HepG2 (cell line): ENCODE results near the gene SNRPD3. TPM values are rescaled to one million over a fixed set of nuclear protein-coding genes. Genes with fewer than 3 reads are reported as not detected.
"Not testable (repeated sequence)": the region's sequence is repeated elsewhere in the genome, so short reads cannot be mapped to it uniquely, and the experiment has no call there.

Experiments
- ARNT2 ChIP-seq: sonication (generic); formaldehyde crosslinking; IDR thresholded peaks from 2 replicates; pipeline ENCODE4 v1.8.0; 2022; ENCODE audit warnings: mild to moderate bottlenecking, low read depth, missing genetic modification reagents, moderate library complexity
- ASH2L ChIP-seq: fragments of 300-600, 200-600 bp; sonication (generic); IDR thresholded peaks from 2 replicates; pipeline ENCODE4 v1.7.0; 2017; ENCODE audit warnings: low read depth, mild to moderate bottlenecking, moderate library complexity, mixed read lengths, low read length; ENCODE audit not compliant: insufficient read length
- ETS1 ChIP-seq: sonication (generic); formaldehyde crosslinking; IDR thresholded peaks from 2 replicates; pipeline ENCODE4 v1.4.0; 2020; ENCODE audit warnings: missing genetic modification reagents
- MAZ ChIP-seq, 2 experiments: sonication (generic) in 1 of 2; formaldehyde crosslinking in 1 of 2; IDR thresholded peaks; 2 replicates each; pipeline versions ENCODE4 v1.5.0 to v1.6.1; 2012 to 2020; ENCODE audit warnings: low read depth in 2 of 2, mild to moderate bottlenecking in 2 of 2, borderline replicate concordance in 1 of 2, improper control_type of control experiment in 1 of 2, low read length in 1 of 2, missing genetic modification reagents in 1 of 2, moderate library complexity in 1 of 2
- NFIC ChIP-seq: IDR thresholded peaks from 2 replicates; pipeline ENCODE4 v1.6.1; 2012; ENCODE audit warnings: mild to moderate bottlenecking, low read length, inconsistent platforms
- NR2C2 ChIP-seq: sonication (generic); formaldehyde crosslinking; IDR thresholded peaks from 2 replicates; pipeline ENCODE4 v1.4.0; 2020; ENCODE audit warnings: missing genetic modification reagents, mild to moderate bottlenecking, moderate library complexity, borderline replicate concordance
- RBM39 ChIP-seq: fragments of 200-400 bp; formaldehyde crosslinking; IDR thresholded peaks from one replicate; pipeline ENCODE4 v1.6.1; 2018; ENCODE audit warnings: antibody characterized with exemption, mild to moderate bottlenecking, low read depth, low read length; ENCODE audit not compliant: poor library complexity, severe bottlenecking
- THAP9 ChIP-seq: sonication (generic); formaldehyde crosslinking; IDR thresholded peaks from 2 replicates; pipeline ENCODE4; 2020; ENCODE audit warnings: missing genetic modification reagents, mild to moderate bottlenecking, borderline replicate concordance
- ZBTB14 ChIP-seq: sonication (generic); formaldehyde crosslinking; IDR thresholded peaks from 2 replicates; pipeline ENCODE4 v1.4.0; 2020; ENCODE audit warnings: missing genetic modification reagents
- ZBTB37 ChIP-seq: sonication (generic); formaldehyde crosslinking; IDR thresholded peaks from 2 replicates; pipeline ENCODE4 v1.4.0; 2020; ENCODE audit warnings: mild to moderate bottlenecking, missing genetic modification reagents
- ZGPAT ChIP-seq: IDR thresholded peaks from 2 replicates; pipeline ENCODE4 v1.6.1; 2016; ENCODE audit warnings: mild to moderate bottlenecking
- ZNF280D ChIP-seq: sonication (generic); formaldehyde crosslinking; IDR thresholded peaks from 2 replicates; pipeline ENCODE4 v1.5.1; 2020; ENCODE audit warnings: mild to moderate bottlenecking, missing genetic modification reagents
- ZNF598 ChIP-seq: sonication (generic); formaldehyde crosslinking; IDR thresholded peaks from 2 replicates; pipeline ENCODE4 v1.5.1; 2020; ENCODE audit warnings: mild to moderate bottlenecking, missing genetic modification reagents, borderline replicate concordance
- polyA plus RNA-seq, 8 experiments: library from polyadenylated mRNA; depleted of rRNA in 3 of 8; stranded (reverse) in 7 of 8; unstranded in 1 of 8; fragments of >200 nt; fragmentation: Illumina TruSeq in 4 of 8; extraction: Trizol in 4 of 8; gene quantifications; 2 replicates each; pipeline versions ENCODE4 v1.2.1 to v1.2.3, GENCODE V29; 2011 to 2016; ENCODE audit warnings: low read depth in 4 of 8, missing spikeins in 1 of 8, mixed read lengths in 1 of 8; ENCODE audit not compliant: insufficient read depth in 1 of 8
- total RNA-seq, 5 experiments: library from RNA; depleted of rRNA; stranded (reverse); fragments of >200 nt; fragmentation: Illumina TruSeq; extraction: Trizol; gene quantifications; 2 replicates each; pipeline ENCODE4 v1.2.3, GENCODE V29; 2016; ENCODE audit warnings: low read depth in 1 of 5

Gene SNRPD3
- total and polyA plus RNA-seq, 2 of the 13 experiments (the other 11 are each of a cell fraction or from before 2014, with no cell fraction given), result 110 to 209 TPM

- TF ChIP-seq THAP9, result 0 out of 2 replicates have a peak, but pooled peaks have one; percentile 4
- 0 out of 2 replicates have a peak, but pooled peaks have one; percentile 9 for TF ChIP-seq ZBTB14 (CRISPR knock-in tag)
- 0 out of 2 replicates have a peak, but pooled peaks have one; percentile 34 for TF ChIP-seq ETS1 (CRISPR knock-in tag)
- TF ChIP-seq ZNF598, result peak; percentile 2; the same call in 1 of the 2 replicates
- 0 out of 2 replicates have a peak, but pooled peaks have one; percentile 50 for TF ChIP-seq NFIC
- peak; percentile 66 for TF ChIP-seq ZGPAT (CRISPR knock-in tag)
- peak; percentile 39 for TF ChIP-seq ASH2L
- TF ChIP-seq MAZ (IDR thresholded peaks at IDR 0.05; ENCODE audit: borderline replicate concordance, low read depth, low read length), result not testable (repeated sequence)
- TF ChIP-seq MAZ (CRISPR knock-in tag; IDR thresholded peaks at IDR 0.05; ENCODE audit: low read depth), result 0 out of 2 replicates have a peak, but pooled peaks have one; percentile 1
- TF ChIP-seq ARNT2, result 0 out of 2 replicates have a peak, but pooled peaks have one; percentile 12
- peak; percentile 20 for TF ChIP-seq RBM39
- 0 out of 2 replicates have a peak, but pooled peaks have one; percentile 8 for TF ChIP-seq ZNF280D
- peak; percentile 22; the same call in 1 of the 2 replicates for TF ChIP-seq NR2C2
- peak; percentile 81; the same call in 1 of the 2 replicates for TF ChIP-seq ZBTB37 (CRISPR knock-in tag)
Measured at GRCh38 chr22:24593559-24593835, 37.7 kb downstream of the SNRPD3 start (continued).
